Progenitor cell of endocrine pancreas (in vitro differentiated cells): ENCODE measurements around the gene GADL1. TPM values are rescaled to one million over a fixed set of nuclear protein-coding genes. Genes with fewer than 3 reads are reported as not detected.

ENCODE experiments used
- DNase-seq: peaks from one replicate; pipeline ENCODE4 v3.0.0; 2021; ENCODE audit warnings: low spot score; ENCODE audit not compliant: unreplicated experiment
- H3K27ac Mint-ChIP-seq: 2 replicates; pipeline ENCODE4 v1.8.0; 2021; ENCODE audit warnings: mild to moderate bottlenecking, moderate library complexity, mixed read lengths
- H3K27me3 Mint-ChIP-seq: 2 replicates; pipeline ENCODE4 v1.8.0; 2021; ENCODE audit warnings: mixed read lengths
- H3K36me3 Mint-ChIP-seq: 2 replicates; pipeline ENCODE4 v1.8.0; 2022; ENCODE audit warnings: mixed read lengths; ENCODE audit not compliant: insufficient read depth
- H3K4me1 Mint-ChIP-seq: 2 replicates; pipeline ENCODE4 v1.8.0; 2021; ENCODE audit warnings: low read depth, mixed read lengths
- H3K4me3 Mint-ChIP-seq: 2 replicates; pipeline ENCODE4 v1.8.0; 2021; ENCODE audit warnings: low read depth, mild to moderate bottlenecking, moderate library complexity, mixed read lengths
- H3K9me3 Mint-ChIP-seq: 2 replicates; pipeline ENCODE4 v1.8.0; 2021; ENCODE audit warnings: low read depth, mixed read lengths
- CTCF ChIP-seq: fragments of 200-600 bp; sonication (generic); IDR thresholded peaks from one replicate; pipeline ENCODE4 v1.5.0; 2021; ENCODE audit warnings: antibody characterized with exemption, mild to moderate bottlenecking; ENCODE audit not compliant: unreplicated experiment
- long read RNA-seq: library from polyadenylated mRNA; unstranded; transcript quantifications from one replicate; pipeline ENCODE4 v2.0.0, GENCODE V29; 2020
- total RNA-seq: library from RNA; stranded (reverse); gene quantifications from 2 replicates; pipeline ENCODE4 v1.2.1, GENCODE V29; 2021

Gene GADL1
- 1.8 and 1.9 TPM in 2 replicates for total RNA-seq
- long read RNA-seq, full-length matches to known transcripts, result 3 of 26 reads
- long read RNA-seq, partial matches to known transcripts, result 1 of 26 reads
- long read RNA-seq, other reads (novel, unspliced or antisense), result 22 of 26 reads

GRCh38 chr3:30894521-30895251 is at the start of gene GADL1:
Gene GADL1 (minus strand): TSS chr3:30894661. CDS start chr3:30894614, 47 bp downstream.
- Mint-ChIP-seq H3K9me3 (no peaks in the 10 kb centered on the region), H3K27me3 (peaks cover 26% of the 10 kb centered on the region), H3K4me3 (peak within 1 kb of the TSS; percentile 67), H3K36me3 (no peaks in the 10 kb centered on the region), H3K4me1 (peaks cover 12% of the 10 kb centered on the region), H3K27ac (no peak within 1 kb of the TSS)
- peak; percentile 36 for DNase-seq
- TF ChIP-seq CTCF, result peak; percentile 28

GRCh38 chr3:30944124-30944523 is 49.7 kb upstream of the GADL1 start:
- H3K36me3 Mint-ChIP-seq, result no peaks in the 10 kb centered on the region
- H3K4me1 Mint-ChIP-seq, result no peaks in the 10 kb centered on the region
- DNase-seq, result no peak
- no peak for TF ChIP-seq CTCF
- H3K4me3 Mint-ChIP-seq, result no peak overlapping the region
- no peaks in the 10 kb centered on the region for H3K27me3 Mint-ChIP-seq
- H3K27ac Mint-ChIP-seq, result no peak overlapping the region
- peaks cover 21% of the 10 kb centered on the region for H3K9me3 Mint-ChIP-seq

GRCh38 chr3:30943206-30943605 is 48.7 kb upstream of the GADL1 start:
- Mint-ChIP-seq H3K9me3 (peaks cover 28% of the 10 kb centered on the region), H3K36me3 (peaks cover 1% of the 10 kb centered on the region), H3K4me1 (no peaks in the 10 kb centered on the region), H3K27me3 (no peaks in the 10 kb centered on the region), H3K27ac (no peak overlapping the region), H3K4me3 (no peak overlapping the region)
- no peak for DNase-seq
- TF ChIP-seq CTCF, result no peak

- H3K4me1 Mint-ChIP-seq, result no peaks in the 10 kb centered on the region
- no peak overlapping the region for H3K4me3 Mint-ChIP-seq
- H3K36me3 Mint-ChIP-seq, result peaks cover 4% of the 10 kb centered on the region
- no peak for DNase-seq
- H3K27ac Mint-ChIP-seq, result no peak overlapping the region
- no peaks in the 10 kb centered on the region for H3K27me3 Mint-ChIP-seq
- no peak for TF ChIP-seq CTCF
- H3K9me3 Mint-ChIP-seq, result peaks cover 45% of the 10 kb centered on the region
These were observed 46.9 kb upstream of the GADL1 start for GRCh38 chr3:30941342-30941741.

GRCh38 chr3:30940740-30941139 is 46.3 kb upstream of the GADL1 start:
- no peak for DNase-seq
- H3K4me1 Mint-ChIP-seq, result no peaks in the 10 kb centered on the region
- H3K9me3 Mint-ChIP-seq, result peaks cover 45% of the 10 kb centered on the region
- peaks cover 4% of the 10 kb centered on the region for H3K36me3 Mint-ChIP-seq
- no peak overlapping the region for H3K4me3 Mint-ChIP-seq
- no peak overlapping the region for H3K27ac Mint-ChIP-seq
- no peak for TF ChIP-seq CTCF
- no peaks in the 10 kb centered on the region for H3K27me3 Mint-ChIP-seq
